Activated gamma-delta T cell treated with Interleukin-2 at 50 U/mL for 16 hours (primary cell): ENCODE results near the gene CORO2A.

ENCODE experiments used
- DNase-seq: peaks from one replicate; pipeline ENCODE4 v3.0.0-alpha.2; 2020

CORO2A gene, protein sequence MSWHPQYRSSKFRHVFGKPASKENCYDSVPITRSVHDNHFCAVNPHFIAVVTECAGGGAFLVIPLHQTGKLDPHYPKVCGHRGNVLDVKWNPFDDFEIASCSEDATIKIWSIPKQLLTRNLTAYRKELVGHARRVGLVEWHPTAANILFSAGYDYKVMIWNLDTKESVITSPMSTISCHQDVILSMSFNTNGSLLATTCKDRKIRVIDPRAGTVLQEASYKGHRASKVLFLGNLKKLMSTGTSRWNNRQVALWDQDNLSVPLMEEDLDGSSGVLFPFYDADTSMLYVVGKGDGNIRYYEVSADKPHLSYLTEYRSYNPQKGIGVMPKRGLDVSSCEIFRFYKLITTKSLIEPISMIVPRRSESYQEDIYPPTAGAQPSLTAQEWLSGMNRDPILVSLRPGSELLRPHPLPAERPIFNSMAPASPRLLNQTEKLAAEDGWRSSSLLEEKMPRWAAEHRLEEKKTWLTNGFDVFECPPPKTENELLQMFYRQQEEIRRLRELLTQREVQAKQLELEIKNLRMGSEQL

DNA sequence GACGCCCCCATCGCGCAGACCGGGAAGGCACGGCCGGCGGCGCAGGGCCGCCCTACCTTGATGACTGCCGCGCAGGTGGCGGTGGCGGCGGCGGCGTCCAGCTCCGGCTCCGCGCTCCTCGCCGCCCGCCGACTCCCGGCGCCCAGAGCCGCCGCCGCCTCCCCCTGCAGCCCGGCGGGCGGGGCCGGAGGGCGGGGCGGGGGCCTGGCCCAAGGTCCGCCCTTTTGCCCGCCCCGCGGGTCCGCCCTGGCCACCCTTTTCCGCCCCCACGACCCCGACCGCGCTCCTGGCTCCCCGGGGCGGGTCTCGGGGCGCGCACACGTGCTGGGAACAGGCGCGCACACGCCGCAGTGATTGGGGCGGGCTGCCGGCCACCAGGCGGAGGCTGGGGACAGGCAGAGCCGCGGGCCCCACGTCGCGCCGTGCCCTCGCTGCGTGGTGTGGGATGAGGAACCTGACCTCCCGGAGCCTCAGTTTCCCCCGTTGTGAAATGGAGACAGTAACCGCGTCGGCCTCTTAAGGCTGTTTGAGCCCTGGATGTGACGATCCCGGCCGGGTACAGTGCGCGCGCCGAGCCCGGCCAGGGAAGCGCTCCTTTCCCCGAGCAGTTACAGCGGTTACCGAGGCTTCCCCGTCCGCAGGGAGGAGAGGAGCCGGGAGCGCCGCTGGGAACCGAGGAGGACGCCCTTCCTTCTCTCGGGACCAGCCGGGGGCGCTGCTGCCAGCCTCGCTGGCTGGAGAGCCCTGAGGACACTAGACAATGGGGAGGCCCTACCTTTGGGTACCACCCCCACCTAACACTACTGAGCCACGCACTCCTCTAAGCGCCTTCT is at the start of gene CORO2A:
TSS of gene CORO2A (minus strand) at position 135 of the 833 bp plus-strand sequence. CDS start 34,977 bp downstream, outside the sequence.
- DNase-seq: peak; percentile 66

DNA sequence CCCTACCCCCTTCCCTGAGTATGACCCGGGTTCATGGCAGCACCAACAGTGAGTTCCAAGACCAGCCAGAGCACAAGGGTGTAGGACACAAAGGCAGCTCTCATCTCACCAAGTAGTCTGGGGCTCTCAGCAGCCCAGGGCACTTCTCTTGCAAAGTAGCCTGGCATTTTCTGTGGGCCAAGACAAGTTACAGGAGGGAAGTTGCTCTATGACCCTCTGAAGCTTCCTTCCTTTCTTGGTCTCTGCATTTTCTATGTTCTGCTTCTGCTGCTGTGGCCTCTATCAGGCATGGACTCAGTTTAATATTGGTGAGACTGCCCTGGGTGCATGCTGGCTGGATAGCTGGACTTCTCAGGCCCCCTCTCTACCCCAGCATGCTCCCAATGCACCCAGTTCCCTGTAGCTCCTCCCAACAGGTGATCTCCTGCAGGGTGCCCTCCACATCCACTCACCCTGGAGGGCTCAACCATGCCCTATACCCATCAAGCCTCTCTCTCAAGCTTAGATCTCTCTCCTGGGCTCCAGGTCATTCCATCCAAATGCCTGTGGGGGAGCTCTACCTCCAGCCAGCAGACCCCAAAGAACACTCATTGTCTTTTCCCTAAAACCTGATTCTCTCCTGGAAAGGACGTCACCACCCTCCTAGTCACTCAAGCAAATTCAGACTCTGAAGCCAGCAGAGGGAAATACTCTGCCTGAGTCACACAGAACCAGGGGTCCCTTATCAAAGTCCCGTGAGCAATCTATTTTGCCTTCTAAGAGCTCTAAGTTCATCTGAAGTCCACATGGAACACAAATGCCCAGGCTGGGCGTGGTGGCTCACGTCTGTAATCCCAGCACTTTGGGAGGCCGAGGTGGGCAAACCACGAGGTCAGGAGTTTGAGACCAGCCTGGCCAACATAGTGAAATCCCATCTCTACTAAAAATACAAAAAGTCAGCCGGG is 49.2 kb upstream of the CORO2A start:
- no peak for DNase-seq

DNA sequence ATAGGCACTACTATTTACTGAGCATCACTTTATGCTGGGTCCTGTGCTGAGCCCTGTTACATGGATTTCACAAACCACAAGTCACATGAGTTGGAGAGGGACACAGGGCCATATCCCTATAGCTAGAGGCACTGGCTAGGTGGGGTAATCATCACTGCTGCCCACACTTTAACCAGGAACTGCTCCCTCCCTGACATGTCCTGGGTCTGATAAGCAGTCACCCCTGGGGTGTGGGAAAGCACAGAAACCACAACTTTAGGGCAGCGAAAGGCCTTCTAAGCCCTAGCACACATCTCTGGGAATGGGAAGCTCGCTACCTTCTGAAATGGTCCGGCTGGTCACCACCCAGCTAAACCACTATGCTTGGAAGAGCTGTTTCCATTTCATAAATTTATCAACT is 48.0 kb upstream of the CORO2A start:
- DNase-seq: no peak

DNA sequence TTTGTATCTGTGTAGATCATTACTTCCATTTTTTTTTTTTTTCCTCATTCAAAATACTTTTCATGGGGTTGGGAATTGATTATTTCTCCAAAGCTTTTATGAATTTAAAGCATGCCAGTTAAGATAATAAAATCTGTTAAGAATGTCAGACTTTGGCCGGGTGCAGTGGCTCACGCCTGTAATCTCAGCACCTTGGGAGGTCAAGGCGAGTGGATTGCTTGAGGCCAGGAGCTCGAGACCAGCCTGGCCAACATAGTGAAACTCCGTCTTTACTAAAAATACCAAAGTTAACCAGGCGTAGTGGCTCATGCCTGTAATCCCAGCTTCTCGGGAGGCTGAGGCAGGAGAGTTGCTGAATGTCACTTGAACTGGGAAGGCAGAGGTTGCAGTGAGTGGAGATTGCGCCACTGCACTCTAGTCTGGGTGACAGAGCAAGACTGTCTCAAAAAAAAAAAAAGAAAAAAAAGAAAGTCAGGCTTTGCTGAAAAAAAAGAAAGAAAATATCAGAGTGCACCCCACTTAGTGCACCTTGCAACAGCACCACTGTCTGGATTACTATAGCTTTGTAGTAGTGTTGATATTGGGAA is 44.6 kb upstream of the CORO2A start:
- DNase-seq: no peak

DNA sequence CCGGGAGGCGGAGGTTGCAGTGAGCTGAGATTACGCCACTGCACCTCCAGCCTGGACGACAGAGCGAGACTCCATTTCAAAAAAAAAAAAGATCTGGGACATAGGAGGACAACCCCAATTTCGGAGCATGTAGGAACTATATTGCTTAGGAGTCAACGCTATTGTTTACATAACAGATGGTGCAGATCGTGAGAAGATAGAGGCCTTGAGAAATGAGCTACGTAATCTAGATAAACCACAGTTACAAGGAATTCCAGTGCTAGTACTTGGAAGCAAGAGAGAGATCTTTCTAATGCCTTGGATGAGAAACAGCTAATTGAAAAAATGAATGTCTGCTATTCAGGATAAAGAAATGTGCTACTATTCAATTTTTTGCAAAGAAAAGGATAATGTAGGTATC is 42.7 kb upstream of the CORO2A start:
- no peak for DNase-seq

DNA sequence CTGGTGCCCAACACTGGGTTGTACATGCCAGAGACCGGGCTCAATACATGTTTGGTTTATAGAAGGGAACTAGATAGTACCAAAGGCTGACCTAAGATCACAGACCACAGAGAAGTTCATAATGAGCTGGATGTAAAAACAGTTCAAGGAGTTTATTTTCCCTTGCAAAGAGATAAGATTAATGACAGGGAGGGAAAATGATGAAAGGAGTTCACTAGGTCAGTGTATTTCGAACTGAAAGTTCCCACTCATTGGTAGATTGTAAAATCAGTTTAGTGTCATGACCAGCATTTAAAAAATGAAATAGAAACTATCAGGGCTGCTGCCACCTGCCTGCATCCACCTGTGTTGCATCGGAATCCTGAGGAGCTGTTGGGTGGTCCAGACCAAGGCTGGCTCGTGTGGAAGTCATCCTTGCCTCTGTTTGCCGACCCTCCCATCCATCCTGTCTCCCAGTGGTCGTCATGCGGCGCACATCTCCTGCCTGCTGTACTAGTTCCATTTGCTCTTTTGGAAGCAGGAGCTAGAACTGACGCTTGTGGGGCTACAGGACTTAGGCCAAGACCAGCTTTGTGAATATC is 41.9 kb upstream of the CORO2A start:
- DNase-seq: no peak

DNA sequence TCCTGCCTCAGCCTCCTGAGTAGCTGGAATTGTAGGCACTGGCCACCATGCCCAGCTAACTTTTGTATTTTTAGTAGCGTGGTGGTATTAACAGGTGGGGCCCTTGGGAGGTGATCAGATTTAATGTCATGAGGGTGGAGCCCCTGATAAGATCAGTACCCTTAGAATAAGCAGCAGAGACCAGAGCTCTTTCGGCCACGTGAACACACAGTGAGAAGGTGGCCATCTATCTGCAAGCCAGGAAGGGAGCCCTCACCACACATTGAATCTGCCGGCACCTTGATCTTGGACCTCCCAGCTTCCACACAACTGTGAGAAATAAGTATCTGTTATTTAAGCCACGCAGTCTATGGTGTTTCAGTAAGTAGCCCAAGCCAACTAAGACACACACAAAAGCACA is 40.5 kb upstream of the CORO2A start:
- DNase-seq: no peak

DNA sequence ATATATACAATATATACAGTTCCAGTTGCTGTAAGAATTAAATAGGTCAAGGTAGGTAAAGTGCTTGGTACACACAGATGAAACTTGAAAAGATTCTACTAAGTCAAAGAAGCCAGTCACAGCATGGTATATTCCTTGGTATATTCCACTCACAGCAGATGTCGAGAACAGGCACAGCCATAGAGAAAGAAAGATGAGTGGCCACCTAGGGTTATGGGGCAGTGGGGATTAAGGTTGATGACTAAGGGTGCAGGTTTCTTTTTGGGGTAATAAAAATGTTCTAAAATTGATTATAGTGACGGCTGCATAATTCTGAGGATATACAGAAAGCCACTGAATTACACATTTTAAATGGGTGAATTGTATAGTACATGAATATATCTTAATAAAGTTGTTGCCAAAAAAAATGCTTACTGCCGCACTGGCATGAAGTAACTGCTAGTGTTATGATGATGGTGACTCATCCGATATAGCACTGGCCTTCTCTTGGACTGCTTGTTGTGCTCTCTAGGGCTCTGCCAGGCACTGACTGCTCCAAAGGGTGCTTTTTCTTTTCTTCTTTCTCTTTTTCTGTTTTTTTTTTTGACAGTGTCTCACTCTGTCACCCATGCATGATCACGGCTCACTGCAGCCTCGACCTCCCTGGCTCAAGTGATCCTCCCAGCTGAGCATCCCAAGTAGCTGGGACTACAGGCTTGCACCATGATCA is 39.5 kb upstream of the CORO2A start:
- DNase-seq: no peak

DNA sequence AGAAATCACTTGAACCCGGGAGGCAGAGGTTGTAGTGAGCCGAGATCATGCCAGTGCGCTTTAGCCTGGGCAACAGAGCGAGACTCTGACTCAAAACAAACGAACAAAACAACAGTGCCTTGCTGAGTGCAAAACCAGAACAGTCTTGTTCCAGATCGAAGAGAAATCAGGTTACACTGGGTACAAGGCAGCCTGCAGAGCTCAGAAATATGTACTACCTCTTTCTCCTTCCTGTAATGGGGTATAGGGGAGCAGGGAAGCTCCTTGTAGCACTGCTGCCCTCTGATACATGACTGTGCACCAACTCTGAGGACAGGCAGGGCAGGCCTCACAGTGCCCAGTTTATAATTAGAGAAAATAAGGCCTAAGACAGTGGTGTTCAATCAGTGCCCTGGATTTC is 38.4 kb upstream of the CORO2A start:
- no peak for DNase-seq

DNA sequence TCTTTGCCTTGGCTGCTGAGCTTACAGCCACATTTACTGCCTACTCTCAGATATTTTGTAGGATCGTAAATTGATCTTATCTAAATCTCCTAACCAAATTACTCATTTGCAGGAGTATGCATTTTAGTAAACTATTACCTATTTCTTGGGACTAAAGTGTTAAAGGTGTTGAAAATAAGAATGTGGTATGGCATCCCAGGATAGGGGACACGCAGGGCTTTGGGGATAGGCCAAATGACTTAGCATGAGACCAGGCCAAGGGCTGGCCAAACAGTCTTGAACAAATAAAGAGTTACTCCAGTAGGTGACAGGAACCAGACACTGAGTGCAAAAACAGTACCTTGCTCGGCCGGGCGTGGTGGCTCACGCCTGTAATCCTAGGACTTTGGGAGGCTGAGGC is 37.9 kb upstream of the CORO2A start:
- no peak for DNase-seq

DNA sequence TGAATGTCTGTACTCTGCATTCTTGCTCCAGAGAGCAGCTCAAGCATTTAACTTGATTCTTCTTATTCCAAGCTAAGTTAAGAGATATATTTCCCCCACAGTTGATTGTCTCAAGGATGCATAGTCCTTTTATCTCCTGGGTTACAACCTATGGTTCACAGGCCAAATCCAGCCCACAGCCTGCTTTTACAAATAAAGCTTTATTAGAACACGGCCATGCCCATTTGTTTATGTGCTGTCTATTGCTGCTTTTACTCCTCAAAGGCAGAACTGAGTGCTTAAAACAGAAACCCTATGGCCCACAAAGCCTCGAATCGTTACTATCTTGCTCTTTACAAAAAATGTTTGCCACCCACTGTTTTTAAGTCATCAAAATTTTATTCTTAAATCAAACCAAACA is 37.2 kb upstream of the CORO2A start:
- no peak for DNase-seq

DNA sequence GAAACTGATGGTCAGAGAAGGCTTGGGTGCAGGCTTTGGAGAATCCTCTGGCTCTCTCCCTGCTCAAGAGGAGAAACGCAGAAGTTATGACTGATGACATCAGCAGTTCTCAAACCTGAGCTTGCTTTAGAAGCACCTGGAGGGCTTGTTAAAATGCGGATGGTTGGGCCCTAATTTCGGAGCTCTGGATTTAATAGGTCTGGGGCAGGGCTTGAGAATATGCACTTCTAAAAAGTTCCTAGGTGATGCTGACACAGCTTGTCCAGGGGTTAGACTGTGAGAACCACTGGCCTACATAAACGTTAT is 36.6 kb upstream of the CORO2A start:
- no peak for DNase-seq

DNA sequence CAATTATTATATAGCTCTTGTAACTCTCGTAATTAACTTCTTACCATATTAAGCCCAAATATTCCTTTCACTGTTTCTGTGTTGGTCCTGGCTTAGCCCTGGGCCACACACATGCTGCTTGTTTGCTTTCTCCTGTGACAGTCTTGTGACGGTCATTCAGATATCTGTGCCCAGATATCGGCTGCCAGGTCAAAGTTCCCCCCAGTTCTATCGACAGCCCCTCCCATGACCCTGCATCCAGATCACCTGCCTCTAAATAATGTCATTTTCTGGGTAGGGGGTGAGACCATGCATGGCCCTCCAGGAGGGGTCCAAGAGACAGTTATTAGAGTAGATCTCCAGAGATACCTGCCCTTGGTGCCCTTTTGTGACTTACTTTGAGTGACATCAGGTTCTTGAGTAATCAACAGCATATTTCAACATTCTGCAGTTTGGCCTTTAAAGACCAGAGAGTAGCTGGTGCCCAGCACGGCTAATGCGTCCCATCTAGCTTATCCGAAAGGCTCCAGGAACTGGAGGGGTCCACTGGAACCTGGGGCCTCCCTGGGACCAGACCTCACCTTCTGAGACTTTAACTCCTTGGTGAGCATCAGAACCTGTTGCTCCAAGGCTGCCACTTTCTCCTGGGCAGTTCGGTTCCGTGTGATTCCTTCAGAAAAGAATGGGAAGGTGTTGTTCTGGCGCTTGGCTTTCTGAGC is 36.1 kb upstream of the CORO2A start:
- no peak for DNase-seq

DNA sequence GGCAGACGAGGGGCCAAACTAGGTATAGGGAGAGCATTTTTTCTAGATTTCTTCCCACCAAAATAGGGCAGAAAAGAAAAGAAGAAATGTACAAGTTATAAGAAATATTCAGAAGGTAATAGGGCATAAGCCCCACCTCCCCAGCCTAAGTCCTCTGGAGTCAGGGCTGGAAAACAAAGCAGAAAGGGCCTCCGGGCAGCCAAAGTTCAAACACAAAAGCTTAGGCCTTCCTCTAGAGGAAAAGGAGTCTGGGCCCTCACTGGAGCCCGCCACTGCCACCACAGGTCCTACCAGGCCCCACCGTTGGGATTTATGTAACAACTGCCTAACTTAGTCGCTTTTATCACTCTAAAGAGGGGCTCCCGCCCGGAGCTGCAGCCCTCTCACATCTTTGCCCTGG is 35.4 kb upstream of the CORO2A start:
- DNase-seq: no peak

DNA sequence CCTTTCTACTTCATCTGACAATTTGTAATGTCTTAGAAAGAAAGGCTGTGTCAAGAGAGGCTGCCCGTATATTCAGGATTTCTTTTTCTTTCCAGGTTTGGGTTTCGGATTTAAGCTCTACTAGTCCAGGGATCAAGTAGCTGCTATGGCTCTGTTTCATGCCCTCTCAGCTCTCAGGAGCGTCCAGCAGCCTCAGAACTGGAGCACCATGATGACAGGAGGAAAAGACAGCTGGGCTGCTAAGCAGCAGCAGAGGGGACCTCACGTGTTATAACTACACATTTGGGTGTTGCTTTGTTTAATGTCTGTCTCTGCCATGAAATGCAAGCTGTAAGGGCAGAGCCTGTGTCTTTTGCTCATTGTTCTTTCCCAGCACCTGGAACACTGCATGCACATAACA is 34.5 kb upstream of the CORO2A start:
- DNase-seq: no peak

DNA sequence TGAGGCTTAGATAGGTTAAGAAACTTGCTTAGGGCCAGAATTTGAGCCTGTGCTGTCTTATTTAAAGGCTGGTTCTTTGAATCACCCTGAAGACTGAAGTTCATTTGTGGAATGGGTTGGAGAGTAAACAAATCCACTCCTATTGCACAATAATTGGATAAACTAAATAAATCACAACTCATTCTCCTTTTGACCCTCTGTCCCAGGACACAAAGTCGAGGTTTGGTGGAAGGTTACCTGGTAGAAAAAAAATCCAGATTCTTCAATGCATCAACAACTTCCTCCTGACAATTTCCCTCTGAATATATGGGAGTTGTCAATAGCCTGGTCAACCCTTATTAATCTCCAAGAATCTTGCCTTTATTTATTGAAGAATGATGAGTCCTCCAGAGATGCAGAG is 34.1 kb upstream of the CORO2A start:
- DNase-seq: no peak

DNA sequence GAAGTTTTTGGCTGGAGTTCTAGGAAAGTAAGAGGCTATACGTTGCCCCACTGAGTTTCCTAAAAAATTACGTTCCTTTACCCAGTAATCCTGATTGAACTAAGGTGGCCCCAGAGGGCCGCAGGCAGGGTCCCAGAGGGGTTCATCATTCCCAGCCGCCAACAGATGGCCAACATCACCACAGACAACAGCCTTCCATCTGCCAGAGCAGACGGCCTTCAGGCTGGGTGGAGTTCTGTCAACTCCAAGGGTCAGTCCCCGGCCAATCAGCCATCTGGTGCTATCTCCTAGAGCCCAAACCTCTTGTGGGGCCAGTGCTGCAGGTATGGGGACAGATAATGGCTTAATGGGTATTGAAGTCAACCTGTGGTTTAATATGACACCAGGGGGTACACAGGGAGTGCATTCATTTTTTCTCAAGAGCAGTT is 32.6 kb upstream of the CORO2A start:
- DNase-seq: no peak

DNA sequence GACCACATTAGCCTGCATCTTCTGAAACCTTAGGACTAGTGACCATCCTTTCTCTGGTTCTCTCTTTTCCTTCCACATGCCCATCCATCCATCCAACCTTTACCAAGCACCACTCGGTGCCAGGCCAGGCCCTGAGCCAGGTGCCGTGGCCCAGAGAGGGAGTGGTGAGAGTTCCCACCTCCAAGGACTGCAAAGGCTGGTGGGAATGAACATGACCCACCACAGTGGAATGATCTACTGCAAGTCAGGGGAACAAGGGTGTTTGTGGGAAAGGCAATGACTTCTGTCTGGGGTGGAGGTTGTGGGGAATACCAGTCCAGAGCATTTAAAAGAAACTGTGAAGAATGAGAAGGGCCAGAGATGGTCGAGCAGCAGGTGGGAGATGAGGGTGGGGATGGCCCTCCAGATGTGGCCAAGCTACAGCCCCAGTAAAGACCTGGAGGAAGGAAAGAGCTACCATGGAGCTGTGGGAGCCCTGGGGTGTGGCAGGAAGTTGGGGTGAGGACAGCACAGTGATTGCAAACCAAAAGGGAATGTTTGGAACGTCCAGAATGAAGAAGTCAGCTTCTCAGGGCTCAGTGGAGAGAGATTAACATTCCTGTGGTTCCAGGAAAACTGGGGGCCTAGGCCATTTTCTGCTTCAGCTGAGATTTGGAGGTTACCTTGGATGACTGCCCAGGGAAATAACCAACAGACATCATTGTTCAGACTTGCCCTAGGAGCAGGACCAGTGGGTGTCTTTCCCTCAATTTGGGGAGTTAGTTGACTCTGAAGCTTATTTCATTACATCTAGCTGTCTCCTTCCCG is 30.7 kb upstream of the CORO2A start:
- no peak for DNase-seq

DNA sequence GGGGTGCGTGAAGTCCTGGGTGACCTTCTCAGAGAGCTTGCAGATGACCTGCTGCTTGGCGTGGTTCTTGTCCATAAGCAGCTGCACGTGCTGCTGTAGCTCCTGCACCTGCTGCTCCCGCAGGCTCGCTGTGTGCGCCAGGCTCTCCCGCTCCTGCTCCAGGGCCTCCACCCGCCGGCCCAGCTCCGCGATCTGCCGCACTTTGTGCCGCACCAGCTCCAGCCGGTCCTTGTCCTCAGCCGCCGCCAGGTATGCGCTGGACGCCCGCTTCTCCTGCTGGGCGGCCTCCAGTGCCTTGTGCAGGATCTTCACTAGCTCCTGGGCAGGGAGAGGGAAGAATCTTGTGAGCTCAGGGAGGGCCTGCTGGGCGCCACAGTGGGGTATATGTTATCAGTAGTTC is 28.5 kb upstream of the CORO2A start:
- no peak for DNase-seq

DNA sequence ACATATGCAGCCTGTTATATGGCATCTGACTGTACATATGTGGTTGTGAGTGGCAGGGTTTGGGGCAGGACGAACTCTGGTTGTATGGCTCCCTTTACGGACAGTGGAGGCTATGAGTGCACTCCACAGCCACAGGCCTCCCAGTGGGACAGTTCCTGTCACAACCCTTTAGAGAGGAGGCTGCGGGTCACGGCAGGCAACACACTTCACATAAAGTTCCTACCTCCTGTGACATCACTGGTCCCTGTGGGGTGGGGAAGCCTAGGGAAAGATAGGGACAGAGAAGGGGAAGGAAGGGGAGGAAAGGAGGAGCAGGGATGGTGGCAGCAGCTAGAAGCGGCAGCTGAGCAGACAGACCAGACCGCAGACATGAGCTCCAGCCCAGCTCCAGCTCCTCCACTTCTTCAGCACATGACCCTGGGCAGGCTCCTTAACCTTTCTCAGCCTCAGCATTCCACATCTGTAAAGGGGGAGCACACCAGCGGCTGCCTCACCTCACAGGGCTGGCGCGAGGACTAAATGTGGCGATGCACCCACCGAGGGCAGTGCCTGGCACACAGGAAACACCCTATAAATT is 27.4 kb upstream of the CORO2A start:
- no peak for DNase-seq
